ENCODE data around the gene GPR135. TPM values are rescaled to one million over a fixed set of nuclear protein-coding genes. Genes with fewer than 3 reads are reported as not detected.

The GPR135 gene
- polyA plus RNA-seq, 1 donor from 2014 or later = 3.0 TPM

- no peaks in the 10 kb centered on the region for H3F3A ChIP-seq (ENCODE audit: insufficient read depth, low read length, poor library complexity, severe bottlenecking)
- no peak overlapping the region for H3K4me2 ChIP-seq (ENCODE audit: low read length)
- no peaks in the 10 kb centered on the region for H3K36me3 ChIP-seq (ENCODE audit: insufficient read depth, low read length)
- no peak overlapping the region for H3K4me3 ChIP-seq (ENCODE audit: low read length)
- no peak overlapping the region for H3K27ac ChIP-seq (ENCODE audit: low read length)
- no peaks in the 10 kb centered on the region for H3K9me2 ChIP-seq (ENCODE audit: insufficient read depth, low read length)
- H3K9me3 ChIP-seq (ENCODE audit: low read length) = no peaks in the 10 kb centered on the region
- TF ChIP-seq EP300 (conservative IDR thresholded peaks at IDR 0.05; ENCODE audit: poor library complexity, severe bottlenecking) (no peak), CTCF (IDR thresholded peaks at IDR 0.05; ENCODE audit: poor library complexity, severe bottlenecking) (no peak), MXI1 (conservative IDR thresholded peaks at IDR 0.05; ENCODE audit: poor library complexity, severe bottlenecking) (no peak), POLR2AphosphoS5 (IDR thresholded peaks at IDR 0.05) (no peak), RAD21 (conservative IDR thresholded peaks at IDR 0.05) (no peak), EZH2 (IDR thresholded peaks at IDR 0.05; ENCODE audit: borderline replicate concordance, insufficient read depth, low read length, poor library complexity, severe bottlenecking) (no peak)
- H3K9ac ChIP-seq (ENCODE audit: low read length) = no peak overlapping the region
- H2AFZ ChIP-seq (ENCODE audit: low read depth, low read length) = no peak overlapping the region
- H4K20me1 ChIP-seq (ENCODE audit: insufficient read depth) = no peaks in the 10 kb centered on the region
- H3K27me3 ChIP-seq (ENCODE audit: insufficient read depth, low read depth, low read length) = no peaks in the 10 kb centered on the region
- no peaks in the 10 kb centered on the region for H3K79me2 ChIP-seq (replicated peaks; ENCODE audit: insufficient read depth, low read length)
These were observed 25.8 kb downstream of the GPR135 start for GRCh38 chr14:59439256-59439965.

DNA sequence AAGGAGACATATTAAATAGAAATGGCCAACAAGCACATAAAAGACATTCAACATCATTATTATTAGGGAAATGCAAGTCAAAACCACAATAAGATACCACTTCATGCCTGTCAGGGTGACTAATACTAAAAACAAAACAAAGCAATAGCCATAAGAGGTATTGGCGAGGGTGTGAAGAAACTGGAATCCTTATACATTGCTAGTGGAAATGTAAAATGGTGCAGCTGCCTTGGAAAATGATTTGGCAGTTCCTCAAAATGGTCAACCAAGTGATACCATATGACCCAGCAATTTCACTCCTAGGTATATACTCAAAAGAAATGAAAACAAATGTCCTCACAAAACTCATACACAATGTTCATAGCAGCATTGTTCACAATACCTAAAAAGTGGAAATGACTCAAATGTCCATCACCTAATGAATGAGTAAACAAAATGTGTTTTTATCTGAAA lies 27.0 kb downstream of the GPR135 start:
- no peaks in the 10 kb centered on the region for H3K27me3 ChIP-seq (ENCODE audit: insufficient read depth, low read depth, low read length)
- no peaks in the 10 kb centered on the region for H3F3A ChIP-seq (ENCODE audit: insufficient read depth, low read length, poor library complexity, severe bottlenecking)
- H3K9ac ChIP-seq (ENCODE audit: low read length) = no peak overlapping the region
- H3K9me3 ChIP-seq (ENCODE audit: low read length) = no peaks in the 10 kb centered on the region
- no peak overlapping the region for H3K4me3 ChIP-seq (ENCODE audit: low read length)
- H2AFZ ChIP-seq (ENCODE audit: low read depth, low read length) = no peak overlapping the region
- no peak for TF ChIP-seq POLR2AphosphoS5 (IDR thresholded peaks at IDR 0.05)
- H3K4me2 ChIP-seq (ENCODE audit: low read length) = no peak overlapping the region
- H3K79me2 ChIP-seq (replicated peaks; ENCODE audit: insufficient read depth, low read length) = no peaks in the 10 kb centered on the region
- H3K27ac ChIP-seq (ENCODE audit: low read length) = no peak overlapping the region
- no peaks in the 10 kb centered on the region for H4K20me1 ChIP-seq (ENCODE audit: insufficient read depth)
- H3K36me3 ChIP-seq (ENCODE audit: insufficient read depth, low read length) = no peaks in the 10 kb centered on the region
- H3K9me2 ChIP-seq (ENCODE audit: insufficient read depth, low read length) = no peaks in the 10 kb centered on the region

DNA sequence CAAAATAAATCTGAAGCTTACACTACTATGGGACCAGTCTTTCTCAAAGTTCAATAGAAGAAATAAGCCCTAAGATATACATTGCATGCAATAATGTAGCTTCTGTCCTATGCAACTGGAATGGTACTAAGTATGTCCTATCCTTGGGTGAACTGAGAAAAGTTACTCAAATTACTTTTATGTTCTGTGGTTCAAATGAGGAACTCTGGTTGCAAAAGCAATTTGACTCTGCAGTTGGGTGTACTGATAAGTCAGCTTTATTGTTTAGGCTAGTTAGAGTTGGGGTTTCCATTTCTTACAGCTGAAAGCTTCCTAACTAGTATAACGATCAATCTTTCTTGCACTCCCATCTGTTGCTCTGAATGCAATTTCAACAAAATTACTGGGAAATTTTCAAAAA lies 29.2 kb downstream of the GPR135 start:
- TF ChIP-seq EZH2 (IDR thresholded peaks at IDR 0.05; ENCODE audit: borderline replicate concordance, insufficient read depth, low read length, poor library complexity, severe bottlenecking) (no peak), SMC3 (conservative IDR thresholded peaks at IDR 0.05; ENCODE audit: poor library complexity) (no peak), CTCF (IDR thresholded peaks at IDR 0.05; ENCODE audit: poor library complexity, severe bottlenecking) (no peak), RAD21 (conservative IDR thresholded peaks at IDR 0.05) (no peak), MXI1 (conservative IDR thresholded peaks at IDR 0.05; ENCODE audit: poor library complexity, severe bottlenecking) (no peak), TAF1 (IDR thresholded peaks at IDR 0.05; ENCODE audit: low read depth) (no peak), EP300 (conservative IDR thresholded peaks at IDR 0.05; ENCODE audit: poor library complexity, severe bottlenecking) (no peak), POLR2AphosphoS5 (IDR thresholded peaks at IDR 0.05) (no peak)
- TF ChIP-seq, protein P1, sequence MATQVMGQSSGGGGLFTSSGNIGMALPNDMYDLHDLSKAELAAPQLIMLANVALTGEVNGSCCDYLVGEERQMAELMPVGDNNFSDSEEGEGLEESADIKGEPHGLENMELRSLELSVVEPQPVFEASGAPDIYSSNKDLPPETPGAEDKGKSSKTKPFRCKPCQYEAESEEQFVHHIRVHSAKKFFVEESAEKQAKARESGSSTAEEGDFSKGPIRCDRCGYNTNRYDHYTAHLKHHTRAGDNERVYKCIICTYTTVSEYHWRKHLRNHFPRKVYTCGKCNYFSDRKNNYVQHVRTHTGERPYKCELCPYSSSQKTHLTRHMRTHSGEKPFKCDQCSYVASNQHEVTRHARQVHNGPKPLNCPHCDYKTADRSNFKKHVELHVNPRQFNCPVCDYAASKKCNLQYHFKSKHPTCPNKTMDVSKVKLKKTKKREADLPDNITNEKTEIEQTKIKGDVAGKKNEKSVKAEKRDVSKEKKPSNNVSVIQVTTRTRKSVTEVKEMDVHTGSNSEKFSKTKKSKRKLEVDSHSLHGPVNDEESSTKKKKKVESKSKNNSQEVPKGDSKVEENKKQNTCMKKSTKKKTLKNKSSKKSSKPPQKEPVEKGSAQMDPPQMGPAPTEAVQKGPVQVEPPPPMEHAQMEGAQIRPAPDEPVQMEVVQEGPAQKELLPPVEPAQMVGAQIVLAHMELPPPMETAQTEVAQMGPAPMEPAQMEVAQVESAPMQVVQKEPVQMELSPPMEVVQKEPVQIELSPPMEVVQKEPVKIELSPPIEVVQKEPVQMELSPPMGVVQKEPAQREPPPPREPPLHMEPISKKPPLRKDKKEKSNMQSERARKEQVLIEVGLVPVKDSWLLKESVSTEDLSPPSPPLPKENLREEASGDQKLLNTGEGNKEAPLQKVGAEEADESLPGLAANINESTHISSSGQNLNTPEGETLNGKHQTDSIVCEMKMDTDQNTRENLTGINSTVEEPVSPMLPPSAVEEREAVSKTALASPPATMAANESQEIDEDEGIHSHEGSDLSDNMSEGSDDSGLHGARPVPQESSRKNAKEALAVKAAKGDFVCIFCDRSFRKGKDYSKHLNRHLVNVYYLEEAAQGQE (IDR thresholded peaks at IDR 0.05; ENCODE audit: borderline replicate concordance) = no peak
- Histone ChIP-seq H2AFZ (ENCODE audit: low read depth, low read length) (no peak overlapping the region), H3K27me3 (ENCODE audit: insufficient read depth, low read depth, low read length) (no peaks in the 10 kb centered on the region), H3K9ac (ENCODE audit: low read length) (no peak overlapping the region), H3F3A (ENCODE audit: insufficient read depth, low read length, poor library complexity, severe bottlenecking) (no peaks in the 10 kb centered on the region), H3K4me3 (ENCODE audit: low read length) (no peak overlapping the region), H3K36me3 (ENCODE audit: insufficient read depth, low read length) (no peaks in the 10 kb centered on the region), H3K9me2 (ENCODE audit: insufficient read depth, low read length) (no peaks in the 10 kb centered on the region), H3K4me2 (ENCODE audit: low read length) (no peak overlapping the region), H3K27ac (ENCODE audit: low read length) (no peak overlapping the region), H4K20me1 (ENCODE audit: insufficient read depth) (no peaks in the 10 kb centered on the region), H3K79me2 (replicated peaks; ENCODE audit: insufficient read depth, low read length) (no peaks in the 10 kb centered on the region), H3K9me3 (ENCODE audit: low read length) (no peaks in the 10 kb centered on the region)

All from neural cell (in vitro differentiated cells).